Tibial nerve (tissue), 4 donors: ENCODE data around the gene CREB3L1.

Experiments used
- EP300 ChIP-seq, 2 donors: sonication (generic); formaldehyde crosslinking; IDR thresholded peaks; one replicate each; pipeline ENCODE4 v1.6.1; 2017; ENCODE audit warnings: antibody characterized with exemption in 2 of 2, mild to moderate bottlenecking in 1 of 2
- POLR2A ChIP-seq, 2 donors: fragments of 450-650 bp; IDR thresholded peaks; one replicate each; pipeline ENCODE4 v1.6.1; 2017; ENCODE audit warnings: antibody characterized with exemption in 2 of 2, mild to moderate bottlenecking in 2 of 2, moderate library complexity in 2 of 2
- TF ChIP-seq, protein P1 (sequence below), 5 experiments: fragments of 200-600 bp in 3 of 5; fragments of 450-650 bp in 2 of 5; sonication (generic) in 3 of 5; IDR thresholded peaks; one replicate each; pipeline ENCODE4 v1.5.1; 2016 to 2019; ENCODE audit warnings: antibody characterized with exemption in 5 of 5, mild to moderate bottlenecking in 3 of 5, moderate library complexity in 2 of 5

DNA sequence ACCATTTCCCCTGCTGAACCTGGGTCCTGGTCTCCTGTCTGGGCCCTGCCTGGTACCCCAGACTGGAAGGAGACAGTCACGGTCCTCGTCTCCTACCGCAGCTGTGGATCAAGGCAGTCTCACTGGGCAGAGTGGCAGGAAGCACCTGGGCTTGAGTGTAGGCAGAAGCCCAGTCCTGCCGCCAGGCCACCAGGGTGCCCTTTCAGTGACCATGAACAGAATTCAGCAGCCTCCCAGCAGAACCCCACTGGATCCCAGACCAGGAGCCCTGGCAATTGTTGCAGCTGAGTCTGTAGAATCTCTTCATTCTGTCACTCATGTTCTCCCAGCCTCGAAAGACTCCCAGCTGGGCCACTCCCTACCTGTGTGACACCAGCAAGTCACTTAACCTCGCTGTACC lies 25.5 kb upstream of the CREB3L1 start:
- TF ChIP-seq, protein P1, sequence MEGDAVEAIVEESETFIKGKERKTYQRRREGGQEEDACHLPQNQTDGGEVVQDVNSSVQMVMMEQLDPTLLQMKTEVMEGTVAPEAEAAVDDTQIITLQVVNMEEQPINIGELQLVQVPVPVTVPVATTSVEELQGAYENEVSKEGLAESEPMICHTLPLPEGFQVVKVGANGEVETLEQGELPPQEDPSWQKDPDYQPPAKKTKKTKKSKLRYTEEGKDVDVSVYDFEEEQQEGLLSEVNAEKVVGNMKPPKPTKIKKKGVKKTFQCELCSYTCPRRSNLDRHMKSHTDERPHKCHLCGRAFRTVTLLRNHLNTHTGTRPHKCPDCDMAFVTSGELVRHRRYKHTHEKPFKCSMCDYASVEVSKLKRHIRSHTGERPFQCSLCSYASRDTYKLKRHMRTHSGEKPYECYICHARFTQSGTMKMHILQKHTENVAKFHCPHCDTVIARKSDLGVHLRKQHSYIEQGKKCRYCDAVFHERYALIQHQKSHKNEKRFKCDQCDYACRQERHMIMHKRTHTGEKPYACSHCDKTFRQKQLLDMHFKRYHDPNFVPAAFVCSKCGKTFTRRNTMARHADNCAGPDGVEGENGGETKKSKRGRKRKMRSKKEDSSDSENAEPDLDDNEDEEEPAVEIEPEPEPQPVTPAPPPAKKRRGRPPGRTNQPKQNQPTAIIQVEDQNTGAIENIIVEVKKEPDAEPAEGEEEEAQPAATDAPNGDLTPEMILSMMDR (IDR thresholded peaks at IDR 0.05): no peak
- no peak for TF ChIP-seq POLR2A (IDR thresholded peaks at IDR 0.05)
- TF ChIP-seq EP300 (IDR thresholded peaks at IDR 0.05): no peak
